ENCODE measurements around the gene RPS10.
"Not testable (repeated sequence)": the region's sequence is repeated elsewhere in the genome, so short reads cannot be mapped to it uniquely, and the experiment has no call there.

RPS10 gene

GRCh38 chr6:34391786-34392496 is 33.9 kb downstream of the RPS10 start:
- DNase-seq: peak; percentile 75

GRCh38 chr6:34391473-34391785 is 34.4 kb downstream of the RPS10 start:
- no peak for DNase-seq

GRCh38 chr6:34390531-34391472 is 35.1 kb downstream of the RPS10 start:
- peak; percentile 59 for DNase-seq

- DNase-seq: no peak
Measured at GRCh38 chr6:34389034-34389433, 36.8 kb downstream of the RPS10 start.

GRCh38 chr6:34388421-34388820 is 37.4 kb downstream of the RPS10 start:
- no peak for DNase-seq

GRCh38 chr6:34386316-34387137 is 39.3 kb downstream of the RPS10 start:
- no peak for DNase-seq

- DNase-seq: no peak
Measured at GRCh38 chr6:34385793-34386195, 40.1 kb downstream of the RPS10 start.

- no peak for DNase-seq
Measured at GRCh38 chr6:34384321-34385153, 41.3 kb downstream of the RPS10 start.

GRCh38 chr6:34383656-34384320 is 42.1 kb downstream of the RPS10 start:
- no peak for DNase-seq

- DNase-seq: no peak
Measured at GRCh38 chr6:34383161-34383631, 42.7 kb downstream of the RPS10 start.

GRCh38 chr6:34381081-34381480 is 44.8 kb downstream of the RPS10 start:
- DNase-seq: no peak

- DNase-seq: no peak
Measured at GRCh38 chr6:34378470-34378869, 47.4 kb downstream of the RPS10 start.

- no peak for DNase-seq
Measured at GRCh38 chr6:34377984-34378383, 47.9 kb downstream of the RPS10 start.

- DNase-seq: not testable (repeated sequence)
Measured at GRCh38 chr6:34377571-34377970, 48.3 kb downstream of the RPS10 start.

- DNase-seq: no peak
Measured at GRCh38 chr6:34375833-34376232, 50.0 kb downstream of the RPS10 start.

GRCh38 chr6:34374508-34374907 is 51.4 kb downstream of the RPS10 start:
- DNase-seq: no peak

GRCh38 chr6:34374069-34374468 is 51.8 kb downstream of the RPS10 start:
- DNase-seq: no peak

- no peak for DNase-seq
Measured at GRCh38 chr6:34373511-34373910, 52.4 kb downstream of the RPS10 start.

- not testable (repeated sequence) for DNase-seq
Measured at GRCh38 chr6:34371865-34372264, 54.0 kb downstream of the RPS10 start.

GRCh38 chr6:34370361-34370760 is 55.5 kb downstream of the RPS10 start:
- DNase-seq: no peak

- no peak for DNase-seq
Measured at GRCh38 chr6:34369385-34369784, 56.5 kb downstream of the RPS10 start.

All from right forelimb (tissue), 1 donor.